H7 (cell line): ENCODE results near the gene KCNK2. TPM values are rescaled to one million over a fixed set of nuclear protein-coding genes. Genes with fewer than 3 reads are reported as not detected.

Source experiments
- DNase-seq: peaks from one replicate; pipeline ENCODE4 v3.0.0; 2012
- H3K27me3 ChIP-seq: 2 replicates; pipeline ENCODE4 v1.6.0; 2011; ENCODE audit warnings: mild to moderate bottlenecking, low read length; ENCODE audit not compliant: control insufficient read depth, insufficient read depth
- H3K36me3 ChIP-seq: replicated peaks from 2 replicates; pipeline ENCODE4 v1.5.1; 2011; ENCODE audit warnings: low read length; ENCODE audit not compliant: control insufficient read depth, insufficient read depth
- H3K4me3 ChIP-seq: 2 replicates; pipeline ENCODE4 v1.5.1; 2011; ENCODE audit warnings: low read depth, mild to moderate bottlenecking, control low read depth, low read length, moderate library complexity; ENCODE audit not compliant: insufficient read depth
- total RNA-seq: library from RNA; depleted of rRNA; stranded (reverse); fragments of >200 nt; shearing (Covaris generic); gene quantifications from 2 replicates; pipeline ENCODE4 v1.2.3, GENCODE V29; 2014; rRNA removed

Gene KCNK2, protein sequence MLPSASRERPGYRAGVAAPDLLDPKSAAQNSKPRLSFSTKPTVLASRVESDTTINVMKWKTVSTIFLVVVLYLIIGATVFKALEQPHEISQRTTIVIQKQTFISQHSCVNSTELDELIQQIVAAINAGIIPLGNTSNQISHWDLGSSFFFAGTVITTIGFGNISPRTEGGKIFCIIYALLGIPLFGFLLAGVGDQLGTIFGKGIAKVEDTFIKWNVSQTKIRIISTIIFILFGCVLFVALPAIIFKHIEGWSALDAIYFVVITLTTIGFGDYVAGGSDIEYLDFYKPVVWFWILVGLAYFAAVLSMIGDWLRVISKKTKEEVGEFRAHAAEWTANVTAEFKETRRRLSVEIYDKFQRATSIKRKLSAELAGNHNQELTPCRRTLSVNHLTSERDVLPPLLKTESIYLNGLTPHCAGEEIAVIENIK
- 0.31 and 1.3 TPM in 2 replicates for total RNA-seq

DNA sequence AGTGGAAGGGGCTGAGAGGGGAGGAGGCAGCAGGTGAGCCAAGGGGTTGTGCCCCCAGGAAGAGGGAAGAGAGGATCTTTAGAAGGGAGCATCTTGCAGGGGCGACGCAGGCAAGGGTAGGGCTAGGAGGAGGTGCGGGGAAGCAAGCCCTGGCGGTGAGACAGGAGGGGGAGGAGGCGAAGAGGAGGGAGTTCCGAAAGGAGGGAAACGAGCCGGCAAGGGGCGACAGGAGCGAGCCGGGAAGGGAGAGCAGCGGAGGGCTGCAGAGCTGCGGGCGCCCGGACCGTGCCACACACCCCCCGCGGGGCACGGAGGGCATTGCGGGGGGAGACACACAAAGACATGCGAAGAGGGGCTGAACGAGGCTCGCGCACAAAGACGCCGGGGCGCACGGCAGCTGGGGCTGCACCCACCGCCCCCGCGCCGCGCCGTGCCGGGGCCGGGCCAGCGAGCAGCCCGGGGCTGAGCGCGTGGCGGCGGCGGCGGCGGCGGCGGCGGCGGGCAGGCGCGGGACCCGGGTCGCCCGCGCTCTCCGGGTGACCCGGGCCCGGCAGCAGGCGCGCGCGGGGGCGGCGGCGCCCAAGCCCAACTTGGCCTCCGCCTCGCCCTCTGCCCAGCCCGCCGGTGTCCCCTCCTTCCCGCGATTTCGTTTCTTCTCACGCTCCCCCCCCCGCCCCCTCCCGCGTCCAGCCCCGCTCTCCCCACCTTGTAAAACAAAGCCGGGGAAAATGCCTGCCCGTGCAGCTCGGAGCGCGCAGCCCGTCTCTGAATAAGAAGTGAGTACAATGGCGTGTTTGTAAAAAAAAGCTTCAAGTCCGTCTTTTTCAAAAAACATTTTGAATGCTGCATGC is at the start of gene KCNK2:
KCNK2 (plus strand) TSS at position 206 of the 851 bp plus-strand sequence. CDS start 649 bp downstream, outside the sequence.
- DNase-seq: peak; percentile 72
- peak within 1 kb of the TSS; percentile 56 for H3K4me3 ChIP-seq
- peaks cover 80% of the 10 kb centered on the region for H3K27me3 ChIP-seq
- H3K36me3 ChIP-seq: no peaks in the 10 kb centered on the region

DNA sequence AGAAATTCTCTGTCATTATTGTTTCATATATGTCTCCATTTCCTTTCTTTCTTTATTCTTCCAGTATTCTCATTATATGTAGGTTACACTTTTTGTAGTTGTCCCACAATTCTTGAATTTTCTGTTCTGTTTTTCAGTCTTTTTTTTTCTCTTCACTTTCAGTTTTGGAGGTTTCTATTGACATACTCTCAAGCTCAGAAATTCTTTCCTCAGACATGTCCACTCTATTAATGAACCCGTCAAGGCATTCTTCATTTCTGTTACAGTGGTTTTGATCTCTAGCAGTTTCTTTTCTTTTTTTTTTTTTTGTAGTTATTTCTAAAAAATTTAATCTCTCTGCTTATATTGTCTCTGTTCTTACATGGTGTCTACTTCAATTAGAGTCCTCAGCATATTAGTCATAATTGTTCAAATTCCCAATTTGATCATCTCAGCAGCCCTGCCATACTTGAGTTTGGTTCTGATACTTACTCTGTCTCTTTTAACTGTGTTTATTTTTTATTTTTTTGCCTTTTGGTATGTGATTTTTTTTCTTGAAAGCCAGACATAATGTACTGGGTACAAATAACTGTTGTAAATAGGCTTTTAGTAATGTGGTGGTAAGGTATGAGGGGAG is 49.5 kb upstream of the KCNK2 start:
- Histone ChIP-seq H3K4me3 (no peak overlapping the region), H3K27me3 (no peaks in the 10 kb centered on the region), H3K36me3 (no peaks in the 10 kb centered on the region)
- no peak for DNase-seq

DNA sequence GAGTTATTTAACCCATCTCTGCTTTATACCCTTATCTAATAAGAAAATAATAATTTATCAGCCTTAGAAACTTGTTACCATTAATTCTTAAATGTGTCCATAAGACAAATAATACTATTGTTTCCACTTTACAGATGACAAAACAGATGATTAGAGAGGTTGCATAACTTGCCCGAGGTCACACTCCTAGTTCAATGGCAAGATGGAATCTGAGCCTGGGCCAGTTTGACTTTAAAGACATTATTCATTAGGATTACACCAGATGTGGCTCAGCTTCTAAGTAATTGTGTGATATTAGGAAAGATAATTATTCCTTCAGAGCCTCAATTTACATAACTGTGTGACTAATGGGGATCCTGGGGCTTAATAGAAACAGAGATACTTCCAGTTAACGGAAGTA is 42.3 kb upstream of the KCNK2 start:
- Histone ChIP-seq H3K36me3 (no peaks in the 10 kb centered on the region), H3K27me3 (no peaks in the 10 kb centered on the region), H3K4me3 (no peak overlapping the region)
- DNase-seq: no peak

DNA sequence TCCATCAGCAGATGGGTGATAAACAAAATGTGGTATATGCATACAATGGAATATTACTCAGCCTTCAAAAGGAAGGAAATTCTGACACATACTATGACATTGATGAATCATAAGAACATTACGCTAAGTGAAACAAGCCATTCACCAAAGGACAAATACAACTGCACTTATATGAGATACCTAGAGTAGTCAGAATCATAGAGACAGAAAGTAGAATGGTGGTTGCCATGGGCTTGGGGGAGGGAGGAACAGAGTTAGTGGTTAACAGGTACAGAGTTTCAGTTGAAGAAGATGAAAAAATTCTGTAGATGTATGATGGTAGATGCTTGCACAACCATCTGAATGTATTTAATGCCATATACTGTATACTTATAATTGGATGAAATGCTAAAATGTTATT is 39.1 kb upstream of the KCNK2 start:
- no peak for DNase-seq
- Histone ChIP-seq H3K36me3 (no peaks in the 10 kb centered on the region), H3K27me3 (no peaks in the 10 kb centered on the region)

DNA sequence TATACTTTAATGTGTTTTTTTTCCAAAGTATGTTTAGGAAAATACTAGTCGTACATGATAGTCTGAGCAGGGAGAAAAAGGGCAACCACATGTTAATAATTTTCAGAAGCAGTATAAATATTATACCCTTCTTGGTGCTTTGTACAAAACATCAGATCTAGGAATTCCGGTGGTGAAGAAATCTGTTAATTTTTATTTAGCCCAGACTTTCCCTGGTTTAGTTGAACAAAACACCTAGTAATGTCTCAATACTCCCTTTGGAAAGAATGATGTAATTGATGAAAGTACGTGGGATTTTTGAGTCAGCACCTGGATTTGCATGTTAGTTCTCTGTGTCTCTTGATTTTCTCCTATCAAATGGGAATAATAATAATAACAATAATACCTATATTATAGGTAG is 38.4 kb upstream of the KCNK2 start:
- Histone ChIP-seq H3K4me3 (no peak overlapping the region), H3K27me3 (no peaks in the 10 kb centered on the region), H3K36me3 (no peaks in the 10 kb centered on the region)
- DNase-seq: no peak

More for the DNA sequence above, 39.1 kb upstream of the KCNK2 start:
- H3K4me3 ChIP-seq: no peak overlapping the region

DNA sequence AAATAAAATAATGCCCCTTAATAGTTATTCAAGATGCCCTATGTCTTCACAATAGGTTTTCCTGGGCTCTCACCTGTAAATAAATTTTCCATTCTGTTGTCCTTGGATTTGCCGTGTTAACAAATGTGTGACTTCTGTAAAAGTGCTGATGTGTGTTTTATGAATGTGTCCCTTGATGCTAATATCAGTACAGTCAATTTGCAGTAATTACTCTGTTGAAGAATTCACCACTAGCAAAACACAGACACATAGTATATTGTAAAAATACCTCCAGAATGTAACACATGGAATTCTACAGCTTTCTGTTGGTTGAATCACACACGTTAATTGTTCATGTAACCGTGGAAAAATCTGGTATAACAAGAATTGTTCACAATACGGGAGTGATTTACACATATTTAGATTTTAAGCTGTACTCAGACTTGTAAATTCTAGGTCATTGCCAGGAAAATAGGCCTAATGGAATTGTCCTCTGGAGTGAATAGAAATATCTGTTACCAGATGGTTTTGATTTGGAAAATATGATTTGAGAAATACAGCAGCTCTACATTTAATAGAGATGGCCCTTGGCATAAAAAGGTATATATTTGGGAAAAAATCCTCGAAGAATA is 36.7 kb upstream of the KCNK2 start:
- Histone ChIP-seq H3K36me3 (no peaks in the 10 kb centered on the region), H3K27me3 (no peaks in the 10 kb centered on the region), H3K4me3 (no peak overlapping the region)
- no peak for DNase-seq

DNA sequence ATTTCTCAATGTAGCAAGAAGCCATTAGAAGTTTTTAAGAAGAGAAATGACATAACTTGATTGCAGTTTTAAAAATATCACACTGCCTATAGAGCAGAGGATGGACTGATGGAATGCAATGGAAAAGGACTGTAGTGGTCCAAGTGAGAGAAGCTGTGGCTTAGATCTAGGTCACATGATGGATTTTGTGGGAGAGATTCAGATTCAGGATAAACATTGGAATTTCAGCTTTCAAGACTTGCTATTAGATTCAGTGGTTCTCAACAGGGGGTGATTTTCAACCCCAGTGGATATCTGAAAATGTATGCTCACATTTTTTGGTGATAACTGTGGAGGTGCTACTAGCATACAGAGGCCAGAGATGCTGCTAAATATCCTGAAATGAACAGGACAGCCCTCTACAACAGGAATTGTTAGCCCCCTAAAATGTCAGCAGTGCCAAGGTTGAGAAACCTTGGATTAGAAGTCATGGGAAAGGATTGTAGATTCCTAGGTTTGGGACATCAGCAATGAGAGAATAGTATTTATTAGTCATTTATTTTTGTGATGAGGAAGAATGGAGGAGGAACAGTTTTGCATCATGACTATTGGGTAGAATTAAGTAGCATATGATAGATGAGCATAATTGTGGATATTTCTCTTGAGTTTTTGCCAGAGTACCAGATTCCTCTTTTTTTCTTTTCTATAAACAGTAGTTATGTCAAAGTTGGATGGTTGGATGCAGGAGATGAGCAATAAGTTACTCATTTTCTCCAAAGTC is 30.1 kb upstream of the KCNK2 start:
- H3K4me3 ChIP-seq: no peak overlapping the region
- no peaks in the 10 kb centered on the region for H3K36me3 ChIP-seq
- DNase-seq: no peak
- no peaks in the 10 kb centered on the region for H3K27me3 ChIP-seq

DNA sequence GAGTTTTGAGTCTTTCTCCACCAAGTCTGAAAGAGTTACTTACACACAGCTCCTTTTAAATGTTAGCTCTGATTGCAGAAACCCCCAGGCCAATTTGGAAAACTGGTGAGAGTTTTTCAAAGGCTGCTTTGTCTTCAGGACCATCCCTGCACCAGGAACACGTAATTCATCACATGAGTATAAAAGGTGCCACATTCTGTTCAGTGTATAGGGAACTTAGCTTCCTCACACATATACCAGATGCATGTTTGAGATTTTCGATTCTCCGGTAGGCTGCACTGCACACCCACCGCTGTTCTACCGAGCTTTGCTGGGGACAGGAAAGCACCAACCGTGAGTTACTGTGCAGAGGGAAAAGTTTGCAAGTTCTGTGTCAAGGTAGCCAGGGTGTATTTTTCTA is 28.3 kb upstream of the KCNK2 start:
- H3K27me3 ChIP-seq: no peaks in the 10 kb centered on the region
- H3K4me3 ChIP-seq: no peak overlapping the region
- no peaks in the 10 kb centered on the region for H3K36me3 ChIP-seq
- DNase-seq: no peak

DNA sequence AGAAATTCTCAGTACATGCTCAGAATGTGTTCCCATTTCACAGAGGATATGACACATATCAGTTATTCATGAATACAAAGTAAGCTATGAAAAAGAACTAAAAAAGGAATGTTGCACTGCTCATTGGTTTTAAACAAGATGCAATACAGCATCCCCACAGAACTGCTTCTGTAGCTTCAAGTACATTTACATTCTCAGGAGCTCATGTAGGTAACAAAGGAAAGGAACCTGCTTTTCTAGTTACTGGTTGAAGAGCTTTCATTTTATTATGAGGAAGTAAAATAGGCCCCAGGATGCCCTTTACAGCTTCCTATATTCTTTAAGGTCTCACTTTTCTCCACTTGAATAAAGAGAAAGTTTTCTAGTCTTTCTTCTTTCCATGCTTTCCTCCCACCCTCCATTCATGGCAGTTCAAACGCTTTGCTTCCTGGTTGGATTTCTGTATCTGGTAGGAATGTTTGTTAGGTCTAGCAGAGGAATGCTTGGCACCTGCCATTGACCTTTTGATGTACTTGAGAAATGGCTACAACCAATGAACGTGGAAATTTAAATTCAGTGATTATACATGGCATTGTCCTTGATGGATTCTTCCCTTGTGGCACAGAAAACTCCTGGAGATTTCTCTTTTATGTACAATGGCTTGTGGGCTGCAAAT is 27.1 kb upstream of the KCNK2 start:
- Histone ChIP-seq H3K27me3 (no peaks in the 10 kb centered on the region), H3K4me3 (no peak overlapping the region), H3K36me3 (no peaks in the 10 kb centered on the region)
- no peak for DNase-seq

DNA sequence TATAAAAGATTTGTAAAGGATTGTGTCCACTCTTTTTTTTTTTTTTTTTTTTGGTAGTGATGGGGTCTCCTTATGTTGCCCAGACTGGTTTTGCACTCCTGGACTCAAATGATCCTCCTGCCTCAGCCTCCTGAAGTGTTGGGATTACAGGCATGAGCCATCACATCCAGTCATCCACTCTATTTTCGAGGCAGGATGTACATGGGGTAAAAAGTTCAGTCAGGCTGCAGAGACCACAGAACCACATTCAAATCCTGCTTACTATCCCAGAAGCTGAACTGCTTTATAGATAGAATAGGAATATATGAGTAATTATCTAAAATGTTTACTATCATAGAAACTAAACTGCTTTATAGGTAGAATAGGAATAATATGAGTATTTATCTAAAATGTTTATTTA is 26.0 kb upstream of the KCNK2 start:
- H3K36me3 ChIP-seq: no peaks in the 10 kb centered on the region
- H3K27me3 ChIP-seq: no peaks in the 10 kb centered on the region
- no peak for DNase-seq
- no peak overlapping the region for H3K4me3 ChIP-seq

DNA sequence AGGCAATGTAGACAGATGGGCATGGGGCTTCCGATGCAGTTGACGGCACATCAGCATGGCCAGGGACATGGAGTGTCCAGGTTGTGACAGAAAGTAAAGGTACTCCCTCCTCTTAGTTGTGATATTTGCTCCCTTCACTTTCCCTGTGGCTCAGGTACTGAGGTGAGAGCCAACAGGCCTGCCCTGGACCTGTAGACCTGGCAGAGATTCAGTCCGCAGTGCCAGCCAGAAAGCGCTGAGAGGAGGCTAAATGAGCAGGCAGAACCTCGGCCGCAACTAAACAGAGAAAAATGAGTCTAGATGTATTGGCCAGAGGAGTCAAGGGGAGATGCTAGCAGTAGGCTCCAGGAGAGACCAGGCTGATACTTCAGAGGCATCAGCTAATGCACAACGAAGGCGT is 22.6 kb upstream of the KCNK2 start:
- Histone ChIP-seq H3K27me3 (no peaks in the 10 kb centered on the region), H3K4me3 (no peak overlapping the region), H3K36me3 (no peaks in the 10 kb centered on the region)
- DNase-seq: no peak

DNA sequence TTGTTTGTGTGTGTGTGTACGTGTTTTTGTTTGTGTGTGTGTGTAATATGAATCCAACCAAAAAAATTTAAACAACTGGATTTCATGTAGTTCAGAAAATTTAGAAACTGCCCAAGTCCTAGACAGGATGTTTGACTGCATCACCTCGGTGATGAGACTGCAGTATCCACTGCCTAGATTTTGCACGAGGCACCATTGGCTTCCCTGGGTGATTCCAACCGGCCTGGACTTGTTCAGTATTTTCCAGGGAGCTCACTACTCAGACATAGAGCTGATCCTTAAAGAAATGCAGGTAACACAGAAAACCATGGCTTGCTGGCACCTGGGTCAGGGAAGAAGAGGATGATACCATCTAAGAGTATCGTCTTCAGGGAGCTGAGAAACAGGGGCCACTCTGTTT is 18.2 kb upstream of the KCNK2 start:
- H3K27me3 ChIP-seq: no peaks in the 10 kb centered on the region
- H3K4me3 ChIP-seq: no peak overlapping the region
- H3K36me3 ChIP-seq: no peaks in the 10 kb centered on the region
- no peak for DNase-seq

DNA sequence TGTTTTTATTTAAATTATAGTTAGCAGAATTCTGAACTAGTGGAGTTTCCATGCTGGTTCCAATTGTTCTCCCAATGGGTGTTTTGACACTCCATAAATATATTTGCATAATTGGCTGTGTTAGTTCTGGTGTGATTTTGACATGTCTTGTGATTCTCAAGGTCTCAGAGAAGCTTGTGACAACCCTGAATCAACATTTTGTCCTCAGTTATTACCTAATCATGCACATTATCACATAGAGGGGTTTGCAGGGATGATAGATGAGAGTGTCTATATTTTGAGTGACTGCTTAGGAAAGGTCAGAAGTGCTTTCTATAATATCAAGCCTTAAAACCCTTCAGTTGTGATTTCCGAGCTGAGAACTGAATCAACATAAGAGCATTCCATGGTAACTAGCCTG is 11.5 kb upstream of the KCNK2 start:
- H3K36me3 ChIP-seq: no peaks in the 10 kb centered on the region
- no peak for DNase-seq
- no peaks in the 10 kb centered on the region for H3K27me3 ChIP-seq
- no peak overlapping the region for H3K4me3 ChIP-seq
